Upper lobe of right lung (tissue), 1 donor: ENCODE data around the gene DKK2. TPM values are rescaled to one million over a fixed set of nuclear protein-coding genes. Genes with fewer than 3 reads are reported as not detected.

Experiments used
- ATAC-seq: fragments of 200-7000 bp; cut with Tn5 transposase; one replicate; pipeline ENCODE4 v1.9.1; 2020; ENCODE audit warnings: mild to moderate bottlenecking, moderate library complexity
- DNase-seq: peaks from one replicate; pipeline ENCODE4 v3.0.0-alpha.2; 2020
- H3K27ac ChIP-seq: fragments of 200-600 bp; one replicate; pipeline ENCODE4 v1.8.0; 2022
- H3K27me3 ChIP-seq: fragments of 200-600 bp; one replicate; pipeline ENCODE4 v1.8.0; 2022; ENCODE audit warnings: mild to moderate bottlenecking
- H3K36me3 ChIP-seq: fragments of 200-600 bp; one replicate; pipeline ENCODE4 v1.8.0; 2022
- H3K4me1 ChIP-seq: fragments of 200-600 bp; one replicate; pipeline ENCODE4 v1.8.0; 2022
- H3K4me3 ChIP-seq: fragments of 200-600 bp; one replicate; pipeline ENCODE4 v1.8.0; 2022; ENCODE audit warnings: mild to moderate bottlenecking
- H3K9me3 ChIP-seq: fragments of 200-600 bp; one replicate; pipeline ENCODE4 v1.8.0; 2022
- CTCF ChIP-seq: fragments of 200-600 bp; IDR thresholded peaks from one replicate; pipeline ENCODE4 v1.8.0; 2022; ENCODE audit warnings: antibody characterized with exemption
- intact Hi-C: fragments of 100-400 bp; cut with DNase I; formaldehyde crosslinking; loops from one replicate; pipeline ENCODE4 v1.11.0; 2022
- total RNA-seq: library from RNA; stranded (reverse); fragmentation: NEBNext Ultra II Directional; extraction: Animal tissue kit (Norgen Biotek cat#: 25700); gene quantifications from one replicate; pipeline ENCODE4 v1.2.1, GENCODE V29; 2021
- donor health status: DM: no; HTN: yes; CAD: no; lungs with severe emphysema.

Gene DKK2
- total RNA-seq, 1 donor from 2014 or later: 15.1 TPM

- DNase-seq: no peak
- Histone ChIP-seq H3K9me3 (no peaks in the 10 kb centered on the region), H3K36me3 (no peaks in the 10 kb centered on the region), H3K4me3 (no peak overlapping the region), H3K27ac (no peak overlapping the region), H3K4me1 (no peaks in the 10 kb centered on the region), H3K27me3 (no peaks in the 10 kb centered on the region)
- no peak for ATAC-seq
- TF ChIP-seq CTCF: no peak
- intact Hi-C loops: no loop called here
Measured at GRCh38 chr4:106907216-106907615, 128.9 kb downstream of the DKK2 start.

GRCh38 chr4:106906728-106907127 lies 129.4 kb downstream of the DKK2 start:
- H3K4me1 ChIP-seq: no peaks in the 10 kb centered on the region
- H3K36me3 ChIP-seq: no peaks in the 10 kb centered on the region
- ATAC-seq (no peak), DNase-seq (no peak)
- no peak overlapping the region for H3K27ac ChIP-seq
- intact Hi-C loops: no loop called here
- no peak overlapping the region for H3K4me3 ChIP-seq
- TF ChIP-seq CTCF: no peak
- H3K9me3 ChIP-seq: no peaks in the 10 kb centered on the region
- H3K27me3 ChIP-seq: no peaks in the 10 kb centered on the region

- no peaks in the 10 kb centered on the region for H3K36me3 ChIP-seq
- DNase-seq: no peak
- no peaks in the 10 kb centered on the region for H3K27me3 ChIP-seq
- no peak overlapping the region for H3K4me3 ChIP-seq
- no peak overlapping the region for H3K27ac ChIP-seq
- H3K9me3 ChIP-seq: peaks cover 5% of the 10 kb centered on the region
- peak; percentile 72 for TF ChIP-seq CTCF
- H3K4me1 ChIP-seq: no peaks in the 10 kb centered on the region
- intact Hi-C loops: no loop called here
- peak; percentile 80 for ATAC-seq
Measured at GRCh38 chr4:106898621-106899230, 137.4 kb downstream of the DKK2 start.

GRCh38 chr4:106893903-106894302 lies 142.2 kb downstream of the DKK2 start:
- Histone ChIP-seq H3K4me1 (no peaks in the 10 kb centered on the region), H3K4me3 (no peak overlapping the region), H3K36me3 (no peaks in the 10 kb centered on the region), H3K27ac (no peak overlapping the region), H3K27me3 (no peaks in the 10 kb centered on the region), H3K9me3 (peaks cover 5% of the 10 kb centered on the region)
- intact Hi-C loops: no loop called here
- no peak for ATAC-seq
- no peak for DNase-seq
- no peak for TF ChIP-seq CTCF

- no peaks in the 10 kb centered on the region for H3K27me3 ChIP-seq
- H3K27ac ChIP-seq: no peak overlapping the region
- intact Hi-C loops: no loop called here
- H3K4me3 ChIP-seq: no peak overlapping the region
- H3K4me1 ChIP-seq: no peaks in the 10 kb centered on the region
- no peak for ATAC-seq
- DNase-seq: peak; percentile 40
- TF ChIP-seq CTCF: no peak
- H3K9me3 ChIP-seq: peaks cover 5% of the 10 kb centered on the region
- H3K36me3 ChIP-seq: no peaks in the 10 kb centered on the region
Measured at GRCh38 chr4:106893395-106893881, 142.7 kb downstream of the DKK2 start.

- intact Hi-C loops: no loop called here
- no peak overlapping the region for H3K27ac ChIP-seq
- no peak for TF ChIP-seq CTCF
- ATAC-seq (peak; percentile 36), DNase-seq (peak; percentile 37)
- no peaks in the 10 kb centered on the region for H3K27me3 ChIP-seq
- H3K4me3 ChIP-seq: no peak overlapping the region
- H3K36me3 ChIP-seq: no peaks in the 10 kb centered on the region
- no peaks in the 10 kb centered on the region for H3K4me1 ChIP-seq
- H3K9me3 ChIP-seq: peaks cover 5% of the 10 kb centered on the region
Measured at GRCh38 chr4:106892786-106893185, 143.3 kb downstream of the DKK2 start.
